Glomerular visceral epithelial cell (primary cell): ENCODE data around the gene LLCFC1.

Experiments
- DNase-seq: peaks from one replicate; pipeline ENCODE4 v3.0.0-alpha.2; 2016; ENCODE audit errors: extremely low spot score

LLCFC1 gene

DNA sequence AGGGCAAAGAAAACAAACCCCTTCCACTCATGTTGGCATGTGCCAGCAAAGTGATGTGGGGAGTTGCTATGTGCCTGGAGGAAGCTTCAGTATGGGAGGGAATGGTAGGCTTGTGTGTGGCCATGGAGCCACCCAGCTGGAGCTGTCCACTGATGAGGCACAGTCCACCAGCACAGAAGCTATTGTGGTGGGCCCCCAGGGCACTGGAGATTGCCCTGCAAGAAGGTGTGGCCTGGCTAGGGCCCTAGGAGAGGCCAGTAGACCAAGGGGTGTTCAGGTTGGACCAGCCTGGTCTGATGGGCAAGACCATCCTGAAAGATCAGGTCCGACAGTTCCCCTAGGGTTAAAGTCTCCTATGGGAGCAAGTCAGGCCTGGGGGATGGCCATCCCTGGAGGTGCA, 45.0 kb downstream of the LLCFC1 start:
- no peak for DNase-seq
